IPS-20b (cell line): ENCODE data around the gene APOA5.
"Not testable (repeated sequence)": the region's sequence is repeated elsewhere in the genome, so short reads cannot be mapped to it uniquely, and the experiment has no call there.

Experiments
- H3K27ac ChIP-seq: one replicate; pipeline ENCODE4 v1.5.1; 2013; ENCODE audit warnings: low read length
- H3K27me3 ChIP-seq: 2 replicates; pipeline ENCODE4 v1.6.1; 2013; ENCODE audit warnings: mild to moderate bottlenecking, low read length, inconsistent platforms; ENCODE audit not compliant: insufficient read depth
- H3K36me3 ChIP-seq: 2 replicates; pipeline ENCODE4 v1.6.1; 2013; ENCODE audit warnings: low read depth, mild to moderate bottlenecking, inconsistent platforms, low read length, moderate library complexity; ENCODE audit not compliant: insufficient read depth
- H3K4me1 ChIP-seq: 2 replicates; pipeline ENCODE4 v1.6.1; 2013; ENCODE audit warnings: mild to moderate bottlenecking, control low read depth, inconsistent platforms, low read length, moderate library complexity; ENCODE audit not compliant: insufficient read depth
- H3K4me3 ChIP-seq: 2 replicates; pipeline ENCODE4 v1.5.1; 2013; ENCODE audit warnings: mild to moderate bottlenecking, low read length, inconsistent platforms
- H3K9ac ChIP-seq: 2 replicates; pipeline ENCODE4 v1.6.1; 2013; ENCODE audit warnings: low read depth, mild to moderate bottlenecking, inconsistent platforms, low read length, moderate library complexity
- H3K9me3 ChIP-seq: 2 replicates; pipeline ENCODE4 v1.6.1; 2013; ENCODE audit warnings: mild to moderate bottlenecking, low read depth, low read length, inconsistent platforms; ENCODE audit not compliant: insufficient read depth

APOA5 gene

GRCh38 chr11:116791813-116792143, at the start of gene APOA5:
Gene APOA5 (minus strand): TSS chr11:116791879. CDS start chr11:116791860, 19 bp downstream.
- Histone ChIP-seq H3K9ac (peak within 1 kb of the TSS; percentile 29; the same call in 1 of the 2 replicates), H3K36me3 (peaks cover 1% of the 10 kb centered on the region), H3K4me3 (peak within 1 kb of the TSS; percentile 26; the same call in 1 of the 2 replicates), H3K27ac (no peak within 1 kb of the TSS), H3K9me3 (no peaks in the 10 kb centered on the region), H3K4me1 (peaks cover 8% of the 10 kb centered on the region), H3K27me3 (peaks cover 31% of the 10 kb centered on the region)

GRCh38 chr11:116840746-116841296, 49.1 kb upstream of the APOA5 start:
- Histone ChIP-seq H3K36me3 (peaks cover 27% of the 10 kb centered on the region), H3K4me1 (no peaks in the 10 kb centered on the region; the same call in 1 of the 2 replicates), H3K9ac (no peak overlapping the region), H3K9me3 (no peaks in the 10 kb centered on the region), H3K27me3 (no peaks in the 10 kb centered on the region), H3K4me3 (no peak overlapping the region), H3K27ac (no peak overlapping the region)

GRCh38 chr11:116840224-116840745, 48.6 kb upstream of the APOA5 start:
- Histone ChIP-seq H3K4me3 (no peak overlapping the region), H3K36me3 (peaks cover 22% of the 10 kb centered on the region), H3K9me3 (no peaks in the 10 kb centered on the region), H3K4me1 (peaks cover 2% of the 10 kb centered on the region; the same call in 1 of the 2 replicates), H3K27ac (no peak overlapping the region), H3K27me3 (peaks cover 4% of the 10 kb centered on the region), H3K9ac (no peak overlapping the region)

- peaks cover 12% of the 10 kb centered on the region for H3K27me3 ChIP-seq
- H3K9ac ChIP-seq = no peak overlapping the region
- H3K4me3 ChIP-seq = no peak overlapping the region
- H3K9me3 ChIP-seq = no peaks in the 10 kb centered on the region
- peaks cover 7% of the 10 kb centered on the region; the same call in 1 of the 2 replicates for H3K4me1 ChIP-seq
- no peak overlapping the region for H3K27ac ChIP-seq
- peaks cover 7% of the 10 kb centered on the region for H3K36me3 ChIP-seq
These were observed 46.8 kb upstream of the APOA5 start for GRCh38 chr11:116838321-116839084.

GRCh38 chr11:116837231-116838091, 45.8 kb upstream of the APOA5 start, which contains the start of gene APOA1:
Gene APOA1 (minus strand): TSS chr11:116837622. CDS start chr11:116837387, 235 bp downstream.
- H3K9ac ChIP-seq = no peak within 1 kb of the TSS
- no peak within 1 kb of the TSS for H3K27ac ChIP-seq
- peaks cover 7% of the 10 kb centered on the region; the same call in 1 of the 2 replicates for H3K4me1 ChIP-seq
- H3K36me3 ChIP-seq = no peaks in the 10 kb centered on the region
- peaks cover 12% of the 10 kb centered on the region for H3K27me3 ChIP-seq
- H3K4me3 ChIP-seq = no peak within 1 kb of the TSS
- no peaks in the 10 kb centered on the region for H3K9me3 ChIP-seq

- H3K27ac ChIP-seq = no peak overlapping the region
- H3K9ac ChIP-seq = no peak overlapping the region
These were observed 44.9 kb upstream of the APOA5 start for GRCh38 chr11:116836632-116836991.

GRCh38 chr11:116835791-116836631, 44.3 kb upstream of the APOA5 start:
- H3K9me3 ChIP-seq = no peaks in the 10 kb centered on the region
- no peak overlapping the region for H3K27ac ChIP-seq
- peak overlapping the region; percentile 67; the same call in 1 of the 2 replicates for H3K4me3 ChIP-seq
- H3K9ac ChIP-seq = peak overlapping the region; percentile 74; the same call in 1 of the 2 replicates
- H3K4me1 ChIP-seq = peaks cover 7% of the 10 kb centered on the region; the same call in 1 of the 2 replicates
- H3K27me3 ChIP-seq = peaks cover 12% of the 10 kb centered on the region
- no peaks in the 10 kb centered on the region for H3K36me3 ChIP-seq

More at GRCh38 chr11:116836632-116836991, 44.9 kb upstream of the APOA5 start:
- Histone ChIP-seq H3K4me1 (peaks cover 7% of the 10 kb centered on the region; the same call in 1 of the 2 replicates), H3K27me3 (peaks cover 12% of the 10 kb centered on the region), H3K9me3 (no peaks in the 10 kb centered on the region), H3K4me3 (no peak overlapping the region), H3K36me3 (no peaks in the 10 kb centered on the region)

GRCh38 chr11:116835042-116835772, 43.5 kb upstream of the APOA5 start:
- H3K9ac ChIP-seq = peak overlapping the region; percentile 74; the same call in 1 of the 2 replicates
- H3K36me3 ChIP-seq = no peaks in the 10 kb centered on the region
- H3K9me3 ChIP-seq = no peaks in the 10 kb centered on the region
- peaks cover 7% of the 10 kb centered on the region; the same call in 1 of the 2 replicates for H3K4me1 ChIP-seq
- peaks cover 12% of the 10 kb centered on the region for H3K27me3 ChIP-seq
- peak overlapping the region; percentile 67 for H3K4me3 ChIP-seq
- no peak overlapping the region for H3K27ac ChIP-seq

- not testable (repeated sequence) for H3K9me3 ChIP-seq, H3K36me3 ChIP-seq, H3K27ac ChIP-seq, H3K9ac ChIP-seq, H3K4me3 ChIP-seq, H3K4me1 ChIP-seq
- peaks cover 12% of the 10 kb centered on the region for H3K27me3 ChIP-seq
These were observed 42.9 kb upstream of the APOA5 start for GRCh38 chr11:116834535-116835041.

- Histone ChIP-seq H3K36me3 (no peaks in the 10 kb centered on the region), H3K27me3 (peaks cover 12% of the 10 kb centered on the region), H3K9me3 (no peaks in the 10 kb centered on the region), H3K27ac (no peak overlapping the region), H3K9ac (no peak overlapping the region), H3K4me1 (peaks cover 7% of the 10 kb centered on the region; the same call in 1 of the 2 replicates), H3K4me3 (no peak overlapping the region)
These were observed 42.3 kb upstream of the APOA5 start for GRCh38 chr11:116833816-116834534.
